Fibroblast of mammary gland (primary cell): ENCODE results near the gene ANHX.

ENCODE experiments used
- DNase-seq: peaks from one replicate; pipeline ENCODE4 v3.0.0-alpha.2; 2010; ENCODE audit warnings: low read depth
- H3K4me3 ChIP-seq: 2 replicates; pipeline ENCODE4 v1.5.1; 2011; ENCODE audit warnings: low read depth, mild to moderate bottlenecking, low read length, moderate library complexity; ENCODE audit not compliant: control insufficient read depth
- TF ChIP-seq, protein P1 (sequence below): conservative IDR thresholded peaks from 2 replicates; pipeline ENCODE4 v1.5.1; 2011; ENCODE audit warnings: low read depth, low read length, inconsistent platforms; ENCODE audit not compliant: control insufficient read depth, insufficient read depth

The ANHX gene

GRCh38 chr12:133234971-133235370, 706 bp downstream of the ANHX start:
- TF ChIP-seq, protein P1, sequence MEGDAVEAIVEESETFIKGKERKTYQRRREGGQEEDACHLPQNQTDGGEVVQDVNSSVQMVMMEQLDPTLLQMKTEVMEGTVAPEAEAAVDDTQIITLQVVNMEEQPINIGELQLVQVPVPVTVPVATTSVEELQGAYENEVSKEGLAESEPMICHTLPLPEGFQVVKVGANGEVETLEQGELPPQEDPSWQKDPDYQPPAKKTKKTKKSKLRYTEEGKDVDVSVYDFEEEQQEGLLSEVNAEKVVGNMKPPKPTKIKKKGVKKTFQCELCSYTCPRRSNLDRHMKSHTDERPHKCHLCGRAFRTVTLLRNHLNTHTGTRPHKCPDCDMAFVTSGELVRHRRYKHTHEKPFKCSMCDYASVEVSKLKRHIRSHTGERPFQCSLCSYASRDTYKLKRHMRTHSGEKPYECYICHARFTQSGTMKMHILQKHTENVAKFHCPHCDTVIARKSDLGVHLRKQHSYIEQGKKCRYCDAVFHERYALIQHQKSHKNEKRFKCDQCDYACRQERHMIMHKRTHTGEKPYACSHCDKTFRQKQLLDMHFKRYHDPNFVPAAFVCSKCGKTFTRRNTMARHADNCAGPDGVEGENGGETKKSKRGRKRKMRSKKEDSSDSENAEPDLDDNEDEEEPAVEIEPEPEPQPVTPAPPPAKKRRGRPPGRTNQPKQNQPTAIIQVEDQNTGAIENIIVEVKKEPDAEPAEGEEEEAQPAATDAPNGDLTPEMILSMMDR: no peak
- H3K4me3 ChIP-seq: no peak overlapping the region
- DNase-seq: no peak

DNA sequence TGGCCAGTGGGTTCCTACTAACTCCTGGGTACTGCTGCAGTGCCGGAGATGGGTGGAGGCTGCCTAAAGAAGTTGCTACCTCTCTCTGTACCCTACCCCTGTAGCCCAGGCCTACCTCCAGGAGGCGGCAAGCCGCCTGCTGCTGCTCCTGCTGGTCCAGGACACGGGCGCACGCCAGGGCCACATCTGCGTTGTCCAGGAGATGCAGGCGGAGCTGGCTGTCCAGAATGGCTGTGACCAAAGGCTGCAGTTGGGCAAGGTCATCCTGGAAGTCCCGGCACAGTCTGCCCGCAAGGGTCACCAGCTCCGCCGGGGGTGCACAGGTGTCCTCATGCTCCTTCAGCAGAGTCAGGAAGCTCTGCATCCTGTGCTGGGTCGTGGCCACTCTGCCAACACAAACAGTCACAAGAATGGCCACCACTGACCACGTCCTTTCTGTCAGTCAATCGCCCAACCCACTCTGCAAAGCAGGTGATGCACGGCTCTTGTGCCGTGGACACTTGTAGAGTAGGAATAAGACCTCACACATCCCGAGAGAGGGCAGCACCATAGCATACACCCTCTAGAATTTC, 1.6 kb downstream of the ANHX start:
- no peak for DNase-seq
- TF ChIP-seq, protein P1: no peak
- no peak overlapping the region for H3K4me3 ChIP-seq

DNA sequence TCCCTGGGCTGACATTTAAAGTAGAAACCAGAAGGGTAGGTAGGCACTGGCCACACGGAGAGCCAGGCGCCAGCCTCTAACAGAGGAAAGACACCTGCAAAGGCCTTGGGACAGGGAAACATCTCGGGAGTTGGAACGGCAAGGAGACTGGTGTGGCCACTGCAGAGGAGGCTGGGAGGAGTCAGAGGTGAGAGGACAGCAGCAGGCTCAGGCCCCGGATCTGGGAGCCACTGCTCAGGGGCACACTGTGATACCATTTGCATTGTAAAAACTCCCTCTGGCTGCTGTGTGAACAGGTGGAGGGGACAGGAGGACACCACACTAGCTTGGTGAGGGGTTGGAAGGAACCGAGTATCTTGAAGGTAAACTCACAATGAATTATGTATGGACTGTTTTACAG, 2.7 kb downstream of the ANHX start:
- TF ChIP-seq, protein P1: no peak
- H3K4me3 ChIP-seq: no peak overlapping the region
- DNase-seq: no peak

GRCh38 chr12:133231001-133231400, 4.7 kb downstream of the ANHX start:
- no peak for DNase-seq
- H3K4me3 ChIP-seq: no peak overlapping the region
- TF ChIP-seq, protein P1: no peak

GRCh38 chr12:133227281-133227852, 8.3 kb downstream of the ANHX start:
- no peak for DNase-seq
- H3K4me3 ChIP-seq: no peak overlapping the region
- TF ChIP-seq, protein P1: no peak

DNA sequence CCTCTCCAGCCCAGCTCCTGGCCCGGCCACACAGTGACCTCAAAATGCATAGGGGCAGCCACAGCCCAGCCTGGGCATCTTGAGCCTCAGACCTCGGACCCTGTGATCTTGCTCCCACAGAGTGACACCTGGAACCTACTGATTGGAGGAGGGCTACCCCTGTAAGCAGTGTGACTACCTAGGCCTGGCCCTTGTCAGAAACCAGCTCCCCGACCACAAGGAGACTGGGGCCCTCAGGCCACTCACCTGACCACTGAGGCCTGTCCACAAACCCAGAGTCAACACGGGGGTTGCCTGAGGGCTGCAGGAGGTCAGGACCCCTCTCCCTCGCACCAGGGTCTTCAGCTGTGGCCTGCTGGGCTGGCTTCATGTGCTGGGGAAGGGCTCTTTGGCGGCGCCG, 9.0 kb downstream of the ANHX start:
- TF ChIP-seq, protein P1: no peak
- DNase-seq: no peak
- no peak overlapping the region for H3K4me3 ChIP-seq
